ENCODE measurements around the gene MAN2A2.

The MAN2A2 gene

DNA sequence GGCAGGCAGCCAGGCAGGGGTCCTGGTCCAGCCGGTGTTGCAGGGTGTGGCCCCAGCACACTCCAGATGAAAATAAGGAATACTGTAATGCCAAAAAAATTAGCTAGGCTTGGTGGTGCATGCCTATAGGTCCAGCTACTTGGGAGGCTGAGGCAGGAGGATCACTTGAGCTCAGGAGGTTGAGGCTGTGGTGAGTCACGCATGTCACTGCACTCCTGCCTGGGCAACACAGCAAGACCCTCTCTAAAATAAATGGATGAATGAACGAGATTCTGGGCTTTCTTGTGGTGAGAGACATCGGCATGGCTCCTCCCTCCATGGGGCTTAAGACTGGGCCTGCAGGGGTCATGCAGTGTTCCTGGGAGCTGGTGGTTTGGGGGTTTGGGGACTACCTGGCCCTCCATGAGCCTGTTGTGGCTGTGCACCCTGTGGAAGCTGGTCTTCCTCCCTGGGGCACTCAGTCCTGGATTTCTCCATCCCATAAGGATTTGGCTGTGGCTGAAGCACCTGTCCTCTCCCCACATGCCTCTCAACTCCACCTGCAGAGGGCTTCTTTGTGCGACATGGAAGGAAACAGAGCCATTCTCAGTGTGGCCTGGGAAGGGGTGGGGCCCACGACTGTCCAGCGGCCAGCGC is 44.0 kb downstream of the MAN2A2 start:
- no peak for DNase-seq

DNA sequence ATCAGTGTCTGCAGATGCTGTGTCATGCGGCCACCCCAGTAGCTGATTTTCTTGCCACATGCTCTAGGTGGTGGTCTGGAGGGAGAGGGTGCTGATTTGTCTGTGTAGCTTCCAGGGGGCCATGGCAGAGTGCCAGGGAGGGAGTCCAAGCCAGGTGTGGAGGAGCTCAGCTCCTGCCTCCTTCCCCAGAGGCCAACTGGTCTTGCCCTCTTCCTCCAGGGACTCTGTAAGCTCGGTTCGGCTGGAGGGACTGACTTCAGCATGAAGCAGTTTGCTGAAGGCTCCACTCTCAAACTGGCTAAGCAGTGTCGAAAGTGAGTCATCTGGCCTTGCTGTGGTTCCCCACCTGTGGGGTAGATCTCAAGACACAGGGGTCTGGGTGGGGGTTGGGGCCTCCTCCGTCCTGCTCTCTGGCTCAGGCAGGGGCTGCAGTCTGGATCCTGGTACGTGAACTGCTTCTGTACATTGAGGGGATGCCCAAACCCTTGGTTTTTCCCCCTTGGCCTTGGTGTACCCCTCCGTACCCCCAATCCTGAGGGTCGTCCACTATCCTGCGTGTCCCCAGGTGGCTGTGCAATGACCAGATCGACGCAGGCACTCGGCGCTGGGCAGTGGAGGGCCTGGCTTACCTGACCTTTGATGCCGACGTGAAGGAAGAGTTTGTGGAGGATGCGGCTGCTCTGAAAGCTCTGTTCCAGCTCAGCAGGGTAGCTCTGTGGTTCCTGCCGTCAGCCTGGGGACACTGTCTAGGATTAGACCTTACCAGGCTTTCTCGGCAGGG is 44.7 kb downstream of the MAN2A2 start:
- no peak for DNase-seq

DNA sequence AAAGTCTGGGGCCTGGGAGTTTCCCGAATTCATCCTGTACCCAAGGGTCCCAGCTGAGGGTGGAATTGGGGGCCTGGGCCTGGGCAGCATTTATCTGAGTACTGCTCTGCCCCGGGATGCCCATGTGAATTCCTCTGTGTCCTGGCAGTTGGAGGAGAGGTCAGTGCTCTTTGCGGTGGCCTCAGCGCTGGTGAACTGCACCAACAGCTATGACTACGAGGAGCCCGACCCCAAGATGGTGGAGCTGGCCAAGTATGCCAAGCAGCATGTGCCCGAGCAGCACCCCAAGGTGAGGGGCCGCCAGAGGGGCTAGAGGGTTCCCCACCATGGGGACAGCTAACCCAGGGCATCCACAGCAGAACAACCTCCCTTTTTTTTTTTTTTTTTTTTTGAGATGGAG is 45.4 kb downstream of the MAN2A2 start:
- DNase-seq: no peak

DNA sequence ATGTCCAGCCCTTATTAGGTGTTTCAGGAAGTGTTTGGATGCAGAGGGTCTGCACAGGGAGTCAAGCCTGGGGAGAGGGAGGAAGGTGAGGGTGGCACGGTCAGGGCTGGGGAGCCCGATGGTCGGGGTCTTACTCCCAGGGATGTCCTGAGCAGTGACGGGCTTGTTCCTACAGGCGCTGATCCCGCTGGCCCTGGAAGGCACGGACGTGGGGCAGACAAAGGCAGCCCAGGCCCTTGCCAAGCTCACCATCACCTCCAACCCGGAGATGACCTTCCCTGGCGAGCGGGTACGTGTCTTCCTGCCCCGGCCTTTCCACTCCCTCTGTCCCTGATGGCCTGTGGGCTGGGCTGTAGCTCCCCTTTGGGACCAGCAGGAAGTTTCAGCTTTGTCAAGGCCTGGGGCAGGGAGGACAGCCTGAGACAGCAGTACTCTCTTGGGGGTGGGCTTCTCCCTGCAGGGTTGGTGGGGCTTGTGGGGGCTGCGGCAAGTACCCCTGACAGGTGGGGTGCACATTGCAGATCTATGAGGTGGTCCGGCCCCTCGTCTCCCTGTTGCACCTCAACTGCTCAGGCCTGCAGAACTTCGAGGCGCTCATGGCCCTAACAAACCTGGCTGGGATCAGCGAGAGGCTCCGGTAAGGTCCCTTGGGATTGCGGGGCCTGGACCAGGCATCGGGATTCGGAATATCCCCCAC is 47.0 kb downstream of the MAN2A2 start:
- DNase-seq: no peak

DNA sequence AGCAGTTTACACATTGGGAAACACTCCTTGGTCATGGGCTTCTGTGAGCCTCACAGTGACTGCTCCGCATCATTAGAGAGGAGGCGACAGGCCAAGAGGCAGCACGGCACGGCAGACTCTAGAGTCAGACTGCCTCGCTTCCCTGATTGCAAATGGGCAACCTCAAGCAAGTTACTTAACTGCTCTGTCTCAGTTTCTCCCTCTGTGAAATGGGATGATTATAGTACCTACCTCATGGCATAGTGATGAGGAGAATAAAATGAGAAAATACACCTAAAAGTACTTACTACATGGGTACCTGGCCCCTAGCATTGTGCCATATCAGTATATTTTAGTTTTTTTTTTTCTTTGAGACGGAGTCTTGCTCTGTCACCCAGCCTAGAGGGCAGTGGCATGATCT is 47.6 kb downstream of the MAN2A2 start:
- no peak for DNase-seq

DNA sequence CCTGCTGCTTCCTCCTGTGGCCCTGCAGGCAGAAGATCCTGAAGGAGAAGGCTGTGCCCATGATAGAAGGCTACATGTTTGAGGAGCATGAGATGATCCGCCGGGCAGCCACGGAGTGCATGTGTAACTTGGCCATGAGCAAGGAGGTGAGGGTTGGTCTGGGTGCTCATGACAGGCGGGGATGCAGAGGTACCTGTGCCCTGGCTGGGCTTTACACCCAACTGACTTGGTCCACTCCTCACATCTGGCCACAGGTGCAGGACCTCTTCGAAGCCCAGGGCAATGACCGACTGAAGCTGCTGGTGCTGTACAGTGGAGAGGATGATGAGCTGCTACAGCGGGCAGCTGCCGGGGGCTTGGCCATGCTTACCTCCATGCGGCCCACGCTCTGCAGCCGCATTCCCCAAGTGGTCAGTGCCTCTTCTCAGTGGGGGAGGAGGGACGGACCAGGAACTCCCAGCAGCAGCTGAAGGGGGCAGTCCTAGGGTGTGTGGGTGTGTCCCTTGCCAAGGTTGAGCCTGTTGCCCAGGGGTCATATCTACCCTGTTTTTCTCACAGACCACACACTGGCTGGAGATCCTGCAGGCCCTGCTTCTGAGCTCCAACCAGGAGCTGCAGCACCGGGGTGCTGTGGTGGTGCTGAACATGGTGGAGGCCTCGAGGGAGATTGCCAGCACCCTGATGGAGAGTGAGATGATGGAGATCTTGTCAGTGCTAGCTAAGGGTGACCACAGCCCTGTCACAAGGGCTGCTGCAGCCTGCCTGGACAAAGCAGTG is 50.0 kb downstream of the MAN2A2 start:
- DNase-seq: no peak

DNA sequence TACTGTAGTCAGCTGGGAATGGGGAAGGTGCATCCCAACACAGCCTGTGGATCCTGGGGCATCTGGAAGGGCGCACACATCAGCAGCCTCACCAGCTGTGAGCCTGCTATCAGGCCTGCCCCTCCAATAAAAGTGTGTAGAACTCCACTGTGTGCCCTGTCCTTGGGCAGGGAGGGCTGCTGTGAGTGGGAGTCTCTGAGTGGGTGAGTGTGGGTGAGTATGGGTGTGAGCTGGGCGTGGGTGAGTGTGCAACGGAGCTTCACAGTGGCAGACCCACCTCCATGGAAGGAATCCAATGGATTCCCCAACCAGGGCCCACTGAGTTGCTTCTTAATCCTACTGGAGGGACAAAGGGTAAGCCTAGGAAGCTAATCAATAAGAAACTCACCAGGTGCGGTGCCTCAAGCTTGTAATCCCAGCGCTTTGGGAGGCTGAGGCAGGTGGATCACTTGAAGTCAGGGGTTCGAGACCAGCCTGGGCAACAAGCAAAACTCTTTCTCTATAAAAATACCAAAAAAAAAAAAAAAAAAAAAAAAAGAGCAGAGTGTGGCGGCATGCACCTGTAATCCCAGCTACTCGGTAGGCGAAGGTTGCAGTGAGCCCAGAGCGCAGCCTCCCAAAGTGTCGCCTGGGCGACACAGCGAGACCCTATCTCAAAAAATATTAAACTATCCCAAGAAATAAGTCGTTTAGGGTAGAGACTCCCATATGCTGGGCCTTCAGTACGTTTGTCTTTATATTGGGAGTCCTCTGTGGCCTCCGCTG is 51.0 kb downstream of the MAN2A2 start:
- no peak for DNase-seq

DNA sequence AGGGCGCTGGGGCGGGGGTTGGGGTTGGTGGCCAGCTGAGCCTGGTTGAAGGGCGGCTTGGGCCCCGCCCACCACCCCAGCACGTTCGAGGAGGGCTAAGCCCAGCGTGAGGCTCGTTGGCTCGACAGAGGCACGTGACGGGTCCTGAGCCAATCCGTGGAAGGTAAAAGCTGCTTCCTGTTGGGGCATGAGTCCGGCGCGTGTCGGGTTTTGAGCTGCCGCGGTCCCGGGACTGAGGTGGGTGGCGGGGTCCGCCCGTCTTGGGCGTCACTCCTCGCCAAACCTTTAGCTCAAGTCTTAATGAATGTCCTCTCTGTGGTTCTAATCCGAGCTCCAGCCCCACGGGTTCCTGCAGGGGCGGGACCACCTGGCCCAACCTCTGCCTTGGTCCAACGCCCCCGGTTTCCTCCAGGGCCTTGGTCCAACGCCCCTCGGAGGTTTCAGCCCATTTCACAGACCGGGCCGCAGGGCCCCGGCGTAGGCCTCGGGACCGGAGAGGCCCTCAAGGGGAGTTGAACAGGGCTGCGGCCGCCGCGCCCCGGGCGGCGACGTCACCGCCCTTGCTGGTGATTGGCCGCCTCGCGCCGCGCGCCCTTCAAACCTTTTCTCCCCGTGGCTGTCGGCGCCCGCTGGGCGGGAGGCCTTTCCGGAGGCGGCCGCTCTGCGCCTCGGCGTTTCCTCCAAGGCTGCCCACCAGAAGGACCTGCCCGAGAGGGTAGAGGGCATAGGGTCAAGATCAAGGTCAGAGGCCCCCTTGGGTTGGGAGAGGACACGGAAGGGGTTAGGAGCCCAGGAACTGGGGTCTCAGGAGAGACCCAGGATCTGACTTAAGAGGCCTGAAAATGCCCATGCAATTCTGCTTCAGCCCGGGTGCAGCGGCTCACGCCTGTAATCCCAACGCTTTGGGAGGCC is 51.9 kb downstream of the MAN2A2 start, which contains the start of gene RCCD1:
Gene RCCD1 (plus strand): TSS at position 173 of the 912 bp plus-strand sequence. CDS start 1,851 bp downstream, outside the sequence.
- peak; percentile 96 to 99 (median 98) for DNase-seq

DNA sequence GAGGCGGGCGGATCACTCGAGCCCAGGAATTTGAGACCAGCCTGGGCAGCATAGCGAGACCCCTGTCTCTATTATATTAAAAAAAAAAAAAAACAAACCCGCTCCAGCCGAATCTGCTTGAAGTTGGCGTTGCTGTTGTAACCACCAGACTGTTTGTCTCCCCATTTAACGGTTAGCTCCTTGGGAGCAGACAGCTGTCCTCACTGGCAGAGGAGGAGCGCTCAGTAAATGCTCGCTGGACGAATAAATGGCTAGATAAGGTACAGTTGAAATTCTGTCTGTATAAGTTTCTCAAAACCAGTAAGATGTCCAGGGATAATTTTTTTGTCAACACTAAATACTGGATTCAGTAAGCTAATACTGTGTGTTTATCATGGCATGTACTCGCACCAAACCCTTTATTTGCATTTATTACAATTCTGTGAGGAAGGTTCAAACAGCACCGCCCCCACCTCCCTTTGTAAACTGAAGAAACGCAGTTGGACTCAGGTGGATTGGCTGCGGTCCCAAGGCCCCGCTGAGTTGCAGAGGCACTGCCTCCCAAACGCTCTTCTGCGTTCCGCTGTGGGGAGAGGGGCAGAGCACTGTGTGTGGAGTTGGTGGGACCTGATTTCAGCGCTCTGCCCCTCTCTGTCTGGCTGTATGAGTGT is 52.6 kb downstream of the MAN2A2 start:
- DNase-seq: no peak

DNA sequence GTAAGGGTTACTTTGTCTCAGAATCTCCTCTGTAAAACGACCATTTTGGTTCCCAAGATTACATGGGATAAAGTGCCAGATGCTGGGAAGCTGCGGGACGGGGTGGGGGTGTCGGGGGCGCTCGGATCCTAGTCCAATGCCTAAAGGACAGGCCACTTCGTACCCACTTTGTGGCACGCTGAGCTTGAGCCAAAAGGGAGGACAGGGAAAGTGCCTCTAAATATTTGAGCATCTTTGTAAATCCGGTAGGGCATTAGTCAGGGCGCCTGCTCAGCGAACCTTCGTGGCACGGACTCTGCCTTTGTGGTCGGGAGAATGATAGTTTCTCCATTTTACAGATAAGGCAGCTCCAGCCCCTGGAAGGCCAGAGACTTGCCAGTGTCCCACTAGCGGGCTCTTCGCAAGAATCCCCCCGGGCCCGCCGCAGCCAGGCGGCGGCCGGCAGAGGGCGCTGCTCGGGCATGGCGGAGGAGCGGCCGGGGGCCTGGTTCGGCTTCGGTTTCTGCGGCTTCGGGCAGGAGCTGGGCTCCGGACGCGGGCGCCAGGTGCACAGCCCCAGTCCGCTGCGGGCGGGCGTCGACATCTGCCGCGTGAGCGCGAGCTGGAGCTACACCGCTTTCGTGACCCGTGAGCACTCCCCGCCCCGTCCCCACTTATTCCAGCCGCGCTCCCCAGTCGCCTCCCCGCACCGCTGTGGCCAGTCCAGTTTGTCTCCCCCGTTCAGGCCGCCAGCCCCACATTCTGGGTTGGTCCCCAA is 53.4 kb downstream of the MAN2A2 start:
- peak; percentile 62 to 88 (median 74) for DNase-seq

DNA sequence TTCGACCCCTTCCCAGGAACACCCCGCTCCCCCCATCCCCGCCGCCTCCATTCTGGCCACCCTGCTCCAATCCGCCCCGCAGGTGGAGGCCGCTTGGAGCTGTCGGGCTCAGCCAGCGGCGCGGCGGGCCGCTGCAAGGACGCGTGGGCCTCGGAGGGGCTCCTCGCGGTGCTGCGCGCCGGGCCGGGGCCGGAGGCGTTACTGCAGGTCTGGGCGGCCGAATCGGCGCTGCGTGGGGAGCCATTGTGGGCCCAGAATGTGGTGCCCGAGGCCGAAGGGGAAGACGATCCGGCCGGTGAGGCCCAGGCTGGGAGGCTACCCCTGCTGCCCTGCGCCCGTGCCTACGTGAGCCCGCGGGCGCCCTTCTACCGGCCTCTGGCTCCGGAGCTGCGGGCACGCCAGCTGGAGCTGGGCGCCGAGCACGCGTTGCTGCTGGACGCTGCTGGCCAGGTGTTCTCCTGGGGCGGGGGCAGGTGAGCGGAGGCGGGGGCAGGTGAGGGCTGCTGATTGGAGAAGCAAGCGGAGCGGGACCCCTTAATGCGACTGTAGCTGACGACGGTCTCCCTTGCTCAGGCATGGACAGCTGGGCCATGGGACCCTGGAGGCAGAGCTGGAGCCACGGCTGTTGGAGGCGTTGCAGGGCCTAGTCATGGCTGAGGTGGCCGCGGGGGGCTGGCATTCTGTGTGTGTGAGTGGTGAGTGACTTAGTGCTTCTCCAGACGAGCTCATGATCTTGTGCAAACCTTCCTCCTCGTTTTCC is 54.1 kb downstream of the MAN2A2 start:
- peak in 2 of 4 experiments; percentile 7 to 39 for DNase-seq

DNA sequence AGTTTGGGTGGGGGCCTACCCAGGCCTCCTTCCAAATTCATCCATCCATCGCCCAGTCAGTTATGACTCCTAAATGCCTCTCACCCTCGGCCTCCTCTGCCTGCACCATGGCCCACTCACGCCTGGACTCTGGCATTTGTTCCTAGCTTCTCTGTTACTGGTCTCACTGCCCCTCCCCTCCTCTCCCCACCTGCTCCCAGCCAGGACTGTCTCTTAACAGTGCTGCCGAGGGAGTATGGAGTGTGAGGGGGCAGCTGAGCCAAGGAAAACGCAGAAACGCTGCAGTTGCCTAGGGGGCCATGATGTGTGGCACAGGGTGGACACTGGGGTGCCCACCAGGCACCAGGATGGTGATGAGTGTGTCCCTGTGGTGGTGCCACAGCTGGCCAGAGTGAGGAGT is 54.7 kb downstream of the MAN2A2 start:
- no peak for DNase-seq

DNA sequence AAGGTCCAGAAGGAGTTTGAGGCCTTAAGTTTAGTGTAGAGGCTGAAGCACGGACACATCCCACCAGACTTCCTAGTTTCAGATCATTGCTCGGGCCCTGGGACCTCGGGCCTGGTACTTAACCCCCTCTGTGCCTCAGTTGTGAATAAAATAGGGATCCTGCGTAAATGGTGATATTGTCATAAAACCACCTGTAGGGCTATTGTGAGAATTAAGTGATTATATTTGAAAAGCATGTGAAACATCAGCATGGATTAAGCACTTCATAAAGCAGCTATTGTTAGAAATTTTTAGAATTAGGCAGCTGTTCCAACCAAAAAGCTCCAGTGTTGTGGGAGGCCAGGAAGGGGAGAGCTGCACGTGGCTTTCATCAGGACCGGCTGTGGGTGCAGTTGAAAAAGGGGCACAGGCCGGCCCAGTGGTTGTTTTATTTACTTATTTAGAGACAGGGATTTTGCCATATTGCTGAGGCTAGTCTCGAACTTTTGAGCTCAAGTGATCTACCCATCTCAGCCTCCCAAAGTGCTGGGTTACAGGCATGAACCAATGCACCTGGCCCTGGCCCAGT is 56.0 kb downstream of the MAN2A2 start:
- DNase-seq: no peak

DNA sequence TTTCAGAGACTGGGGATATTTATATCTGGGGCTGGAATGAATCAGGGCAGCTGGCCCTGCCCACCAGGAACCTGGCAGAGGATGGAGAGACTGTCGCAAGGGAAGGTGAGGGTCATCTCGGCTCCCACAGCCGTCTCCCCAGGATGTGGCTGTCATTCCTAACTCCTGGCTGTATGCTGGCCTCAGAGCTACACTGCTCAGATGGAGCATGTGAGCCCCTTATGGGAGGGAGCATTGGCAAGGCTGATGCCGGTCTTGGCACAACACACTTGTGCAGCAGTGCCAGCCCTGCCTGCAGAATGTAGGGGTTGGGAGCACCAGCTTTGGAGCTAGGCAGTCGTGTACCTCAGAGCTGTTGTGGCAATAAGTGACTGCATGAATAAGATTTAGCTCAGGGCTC is 56.8 kb downstream of the MAN2A2 start:
- no peak for DNase-seq

DNA sequence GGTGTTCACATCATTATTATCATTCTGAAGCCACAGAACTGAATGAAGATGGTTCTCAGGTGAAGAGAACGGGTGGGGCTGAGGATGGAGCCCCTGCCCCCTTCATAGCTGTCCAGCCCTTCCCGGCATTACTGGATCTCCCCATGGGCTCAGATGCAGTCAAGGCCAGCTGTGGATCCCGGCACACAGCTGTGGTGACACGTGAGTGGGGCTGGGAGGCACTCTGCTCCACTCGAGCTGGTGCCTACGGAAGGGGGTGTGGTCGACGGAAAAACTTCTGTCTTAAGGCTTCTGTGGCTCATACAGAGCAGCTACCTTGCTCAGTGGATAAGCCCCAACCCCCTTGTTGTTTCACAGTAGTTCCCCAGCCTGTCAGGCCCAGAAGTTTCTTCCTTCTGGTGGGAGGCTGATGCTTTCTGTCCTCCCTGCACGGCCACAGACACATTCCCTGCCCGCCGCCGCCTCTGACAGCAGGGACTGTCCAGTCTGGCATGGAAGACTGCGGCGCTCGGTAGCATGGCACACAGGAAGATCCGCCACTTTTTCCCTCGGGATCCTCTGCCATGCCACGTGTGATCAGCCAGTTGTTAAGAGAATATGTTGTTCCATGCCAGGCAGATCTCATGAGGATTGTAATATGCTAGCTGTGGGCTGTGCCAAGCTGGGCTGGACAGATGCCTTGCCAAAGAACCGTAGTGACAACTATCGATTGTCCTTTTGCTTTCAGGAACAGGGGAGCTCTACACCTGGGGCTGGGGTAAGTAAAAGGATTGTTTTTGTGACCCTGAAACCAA is 57.4 kb downstream of the MAN2A2 start:
- no peak for DNase-seq

DNA sequence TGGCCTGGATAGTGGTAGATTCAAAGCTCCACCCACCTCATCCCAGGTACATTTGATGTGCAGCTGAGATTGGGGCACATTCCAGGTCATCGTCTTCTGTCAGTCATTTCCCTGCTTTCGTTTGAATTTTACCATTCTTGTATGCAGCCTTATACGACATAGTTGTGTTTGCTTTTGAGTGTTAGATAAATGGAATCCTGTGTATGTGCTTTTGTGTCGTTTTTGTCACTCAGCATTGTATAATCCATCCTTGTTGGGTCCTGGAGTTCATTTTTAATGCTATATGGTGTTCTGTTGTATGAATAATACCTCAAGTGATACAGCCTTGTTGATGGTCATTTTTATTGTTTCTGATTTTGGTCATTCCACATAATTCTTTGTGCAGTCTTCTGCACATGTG is 58.9 kb downstream of the MAN2A2 start:
- DNase-seq: no peak

DNA sequence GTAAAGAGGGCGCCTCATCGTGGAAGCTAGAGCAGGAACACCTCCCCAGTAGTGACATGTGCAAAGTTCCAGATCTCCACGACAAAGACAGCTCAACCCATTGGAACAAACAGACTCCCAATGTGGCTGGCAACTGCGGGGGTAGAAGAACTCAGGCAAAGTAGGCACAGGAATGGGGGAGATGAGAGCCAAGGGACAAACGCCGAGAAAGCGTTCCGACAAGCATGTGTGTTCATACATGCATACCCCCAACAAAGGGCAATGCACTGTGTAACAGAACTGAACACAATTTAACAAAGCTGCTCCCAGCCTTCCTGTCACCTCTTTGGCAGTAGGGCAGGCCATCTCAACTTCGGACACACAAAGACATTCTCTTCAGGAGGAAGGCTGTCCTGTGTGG is 63.2 kb downstream of the MAN2A2 start:
- DNase-seq: no peak

DNA sequence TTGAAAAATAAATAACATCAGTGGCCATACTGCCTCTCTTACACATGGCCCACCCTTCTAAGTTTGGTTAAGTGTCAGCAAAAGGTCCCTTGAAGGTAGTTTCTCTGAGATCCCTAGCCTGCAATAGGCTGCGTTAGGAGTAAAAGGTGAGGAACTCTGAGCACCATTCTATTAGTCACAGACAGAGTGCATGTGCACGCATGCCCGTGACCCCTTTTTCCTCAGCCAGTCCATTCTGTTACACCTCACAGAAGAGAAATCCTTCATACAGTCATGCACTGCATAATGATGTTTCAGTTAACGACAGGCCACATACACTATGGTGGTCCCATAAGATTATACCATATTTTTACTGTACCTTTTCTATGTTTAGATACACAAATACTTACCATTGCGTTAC is 64.1 kb downstream of the MAN2A2 start:
- no peak for DNase-seq

Data from suppressor macrophage (primary cell).